ENCODE measurements around the gene EFCAB11.

The EFCAB11 gene

DNA sequence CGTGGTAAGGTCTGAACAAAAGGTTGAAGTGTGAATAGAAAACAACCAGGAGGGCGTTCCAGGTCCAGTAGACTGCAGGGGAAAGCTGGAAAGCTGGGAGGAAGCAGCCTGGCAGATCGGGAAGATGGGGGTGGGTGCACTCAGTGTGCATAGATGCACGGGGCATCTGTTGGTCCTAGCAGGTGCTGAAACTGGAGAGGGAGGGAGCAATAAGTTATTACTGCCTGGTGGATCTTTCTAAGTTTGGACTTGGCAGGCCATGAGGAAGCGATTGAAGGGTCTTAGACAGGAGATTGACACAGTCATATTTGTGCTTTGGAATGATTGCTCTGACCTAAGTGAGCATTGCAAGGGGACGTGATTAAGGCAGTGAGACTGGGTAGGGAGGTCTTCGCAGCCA, 194.4 kb downstream of the EFCAB11 start:
- no peak for DNase-seq

DNA sequence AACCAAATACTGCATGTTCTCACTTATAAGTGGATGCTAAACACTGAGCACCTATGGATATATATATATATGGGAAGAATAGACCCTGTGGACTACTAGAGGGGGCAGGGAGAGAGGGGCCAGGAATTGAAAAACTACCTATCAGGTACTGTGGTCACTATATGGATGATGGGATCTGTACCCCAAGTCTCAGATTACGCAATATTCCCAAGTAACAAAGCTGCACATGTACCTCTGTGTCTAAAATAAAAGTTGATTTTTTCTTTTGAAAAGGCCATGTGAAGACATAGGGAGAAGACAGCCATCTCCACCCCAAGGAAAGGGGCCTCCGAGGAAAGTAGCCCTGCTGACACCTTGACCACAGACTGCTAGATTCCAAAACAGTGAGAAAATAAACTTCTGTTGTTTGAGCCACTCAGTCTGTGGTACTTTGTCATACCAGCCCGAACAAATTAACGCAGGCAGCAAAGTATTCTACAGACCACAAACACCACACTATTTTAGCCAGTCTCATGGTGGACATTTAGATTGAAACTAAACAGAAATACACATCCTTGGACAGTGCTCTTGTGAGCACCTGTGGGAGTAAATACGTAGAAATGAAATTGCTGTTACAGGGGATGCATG, 197.1 kb downstream of the EFCAB11 start:
- no peak for DNase-seq

DNA sequence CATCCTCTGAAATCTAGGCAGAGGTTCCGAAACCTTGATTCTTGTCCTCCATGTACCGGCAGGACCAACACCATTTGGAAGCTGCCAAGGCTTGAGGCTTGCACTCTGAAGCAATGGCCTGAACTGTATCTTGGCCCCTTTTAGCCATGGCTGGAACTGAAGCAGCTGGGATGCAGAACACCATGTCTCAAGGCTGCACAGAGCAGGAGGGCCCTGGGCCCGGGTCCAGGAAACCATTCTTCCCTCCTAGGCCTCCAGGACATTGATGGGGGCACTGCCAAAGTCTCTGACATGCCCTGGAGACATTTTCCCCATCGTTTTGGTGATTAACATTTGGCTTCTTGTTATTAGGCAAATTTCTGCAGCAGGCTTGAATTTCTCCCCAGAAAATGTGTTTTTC, 198.7 kb downstream of the EFCAB11 start:
- DNase-seq = no peak

GRCh38 chr14:89753828-89754412, 200.6 kb downstream of the EFCAB11 start:
- DNase-seq = no peak

- DNase-seq = no peak
Measured at GRCh38 chr14:89750908-89751392, 203.6 kb downstream of the EFCAB11 start.

- DNase-seq = no peak
Measured at GRCh38 chr14:89750281-89750755, 204.2 kb downstream of the EFCAB11 start.

- no peak for DNase-seq
Measured at GRCh38 chr14:89748004-89748403, 206.5 kb downstream of the EFCAB11 start.

DNA sequence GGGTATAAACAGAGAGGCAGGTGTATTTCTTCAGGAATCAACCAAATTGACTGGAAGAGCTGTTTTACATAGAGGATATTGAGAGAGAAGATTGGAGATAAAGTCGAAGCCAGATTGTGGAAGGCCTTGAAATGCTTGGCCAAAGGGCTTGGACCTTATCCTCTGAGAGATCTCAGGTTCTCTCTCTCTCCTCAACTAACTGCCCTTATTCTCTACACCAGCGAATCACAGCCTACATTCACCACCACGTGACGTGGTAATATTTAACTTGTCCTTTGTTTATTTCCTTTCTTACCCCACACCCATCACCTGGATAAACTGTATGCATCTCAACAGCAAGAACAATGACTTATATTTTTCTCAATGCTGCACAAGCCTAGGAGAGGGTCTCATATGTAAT, 207.4 kb downstream of the EFCAB11 start:
- no peak for DNase-seq

DNA sequence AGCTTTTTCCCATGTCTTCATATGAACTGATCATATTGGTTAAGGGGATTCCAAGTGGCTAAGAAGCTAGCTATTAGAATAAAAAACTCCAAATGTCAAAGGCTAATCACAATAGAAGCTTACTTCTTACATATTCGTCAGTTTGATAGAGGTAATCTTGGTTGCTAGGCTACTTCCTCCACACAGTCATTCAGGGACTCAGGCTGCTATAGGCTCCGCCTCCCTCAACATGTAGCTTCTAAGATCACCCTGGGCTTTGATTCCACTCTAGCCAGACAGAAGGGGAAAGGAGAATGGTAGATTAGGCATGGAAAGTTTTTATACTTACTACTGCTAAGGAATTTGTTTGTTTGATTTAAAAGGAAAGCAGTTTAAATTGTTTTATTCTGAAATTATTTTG, 207.9 kb downstream of the EFCAB11 start:
- no peak for DNase-seq

- DNase-seq = no peak
Measured at GRCh38 chr14:89746135-89746534, 208.4 kb downstream of the EFCAB11 start.
